PFSK-1 (cell line): ENCODE results near the gene LHFPL3.

Source experiments
- FOXP2 ChIP-seq: optimal IDR thresholded peaks from 2 replicates; pipeline ENCODE3; 2011; ENCODE audit warnings: borderline replicate concordance, control low read depth, inconsistent platforms; ENCODE audit not compliant: insufficient read depth; ENCODE audit errors: extremely low read length, extremely low read depth
- POLR2AphosphoS5 ChIP-seq: IDR thresholded peaks from 2 replicates; pipeline ENCODE4 v1.6.1; 2012; ENCODE audit warnings: low read depth, mild to moderate bottlenecking, control low read depth, low read length, moderate library complexity
- SIN3A ChIP-seq: IDR thresholded peaks from 2 replicates; pipeline ENCODE4 v1.6.1; 2012; ENCODE audit warnings: mild to moderate bottlenecking, low read length, moderate library complexity, borderline replicate concordance; ENCODE audit not compliant: insufficient read depth
- TAF1 ChIP-seq: IDR thresholded peaks from 2 replicates; pipeline ENCODE4 v1.6.1; 2012; ENCODE audit warnings: low read length, control low read depth, borderline replicate concordance; ENCODE audit not compliant: insufficient read depth
- TF ChIP-seq, protein P1 (sequence below), 2 experiments: IDR thresholded peaks; 2 replicates each; pipeline versions ENCODE4 v1.6.1 to v1.8.0; 2011 to 2012; ENCODE audit warnings: low read depth in 2 of 2, low read length in 2 of 2, control low read depth in 1 of 2, inconsistent platforms in 1 of 2, mild to moderate bottlenecking in 1 of 2, moderate library complexity in 1 of 2; ENCODE audit not compliant: insufficient read depth in 1 of 2

DNA sequence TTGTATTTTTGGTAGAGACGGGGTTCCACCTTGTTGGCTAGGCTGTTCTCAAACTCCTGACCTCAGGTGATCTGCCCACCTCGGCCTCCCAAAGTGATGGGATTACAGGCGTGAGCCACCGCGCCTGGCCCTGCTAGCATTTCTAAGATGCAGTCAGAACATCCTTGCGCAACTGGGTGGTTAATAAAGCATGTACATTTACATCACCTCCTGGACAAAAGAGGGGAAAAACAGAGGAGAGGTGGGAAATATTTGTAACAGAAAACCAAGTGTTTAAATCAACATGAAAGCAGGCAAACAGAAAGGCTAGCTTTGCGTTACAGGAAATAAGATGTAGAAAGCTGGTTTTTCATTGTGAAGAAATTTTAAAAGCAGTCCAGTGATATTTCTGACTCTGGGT lies 464.7 kb downstream of the LHFPL3 start:
- TF ChIP-seq TAF1 (no peak), POLR2AphosphoS5 (no peak), SIN3A (no peak), FOXP2 (no peak)
- TF ChIP-seq, protein P1, sequence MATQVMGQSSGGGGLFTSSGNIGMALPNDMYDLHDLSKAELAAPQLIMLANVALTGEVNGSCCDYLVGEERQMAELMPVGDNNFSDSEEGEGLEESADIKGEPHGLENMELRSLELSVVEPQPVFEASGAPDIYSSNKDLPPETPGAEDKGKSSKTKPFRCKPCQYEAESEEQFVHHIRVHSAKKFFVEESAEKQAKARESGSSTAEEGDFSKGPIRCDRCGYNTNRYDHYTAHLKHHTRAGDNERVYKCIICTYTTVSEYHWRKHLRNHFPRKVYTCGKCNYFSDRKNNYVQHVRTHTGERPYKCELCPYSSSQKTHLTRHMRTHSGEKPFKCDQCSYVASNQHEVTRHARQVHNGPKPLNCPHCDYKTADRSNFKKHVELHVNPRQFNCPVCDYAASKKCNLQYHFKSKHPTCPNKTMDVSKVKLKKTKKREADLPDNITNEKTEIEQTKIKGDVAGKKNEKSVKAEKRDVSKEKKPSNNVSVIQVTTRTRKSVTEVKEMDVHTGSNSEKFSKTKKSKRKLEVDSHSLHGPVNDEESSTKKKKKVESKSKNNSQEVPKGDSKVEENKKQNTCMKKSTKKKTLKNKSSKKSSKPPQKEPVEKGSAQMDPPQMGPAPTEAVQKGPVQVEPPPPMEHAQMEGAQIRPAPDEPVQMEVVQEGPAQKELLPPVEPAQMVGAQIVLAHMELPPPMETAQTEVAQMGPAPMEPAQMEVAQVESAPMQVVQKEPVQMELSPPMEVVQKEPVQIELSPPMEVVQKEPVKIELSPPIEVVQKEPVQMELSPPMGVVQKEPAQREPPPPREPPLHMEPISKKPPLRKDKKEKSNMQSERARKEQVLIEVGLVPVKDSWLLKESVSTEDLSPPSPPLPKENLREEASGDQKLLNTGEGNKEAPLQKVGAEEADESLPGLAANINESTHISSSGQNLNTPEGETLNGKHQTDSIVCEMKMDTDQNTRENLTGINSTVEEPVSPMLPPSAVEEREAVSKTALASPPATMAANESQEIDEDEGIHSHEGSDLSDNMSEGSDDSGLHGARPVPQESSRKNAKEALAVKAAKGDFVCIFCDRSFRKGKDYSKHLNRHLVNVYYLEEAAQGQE (IDR thresholded peaks at IDR 0.05; ENCODE audit: insufficient read depth in 1 of 2, low read depth in 2 of 2, low read length in 2 of 2), result no peak
